K562 (cell line): Measurements from ENCODE around the gene NSUN3.

Source experiments
- ARID3A ChIP-seq: IDR thresholded peaks from 2 replicates; pipeline ENCODE4 v1.6.1; 2012; ENCODE audit warnings: low read depth, low read length, improper control_type of control experiment, borderline replicate concordance
- RBM22 ChIP-seq: fragments of 200-400 bp; formaldehyde crosslinking; IDR thresholded peaks from 2 replicates; pipeline ENCODE4 v1.6.1; 2018; ENCODE audit warnings: low read length, low read depth; ENCODE audit not compliant: poor library complexity, severe bottlenecking
- THAP7 ChIP-seq: fragments of 250-450 bp; sonication (Bioruptor Pico); IDR thresholded peaks from 2 replicates; pipeline ENCODE4 v1.5.0; 2021
- THRA ChIP-seq: fragments of 450-650 bp; IDR thresholded peaks from 2 replicates; pipeline ENCODE4 v1.6.1; 2017; ENCODE audit warnings: mild to moderate bottlenecking, moderate library complexity
- ZFX ChIP-seq: sonication (generic); formaldehyde crosslinking; IDR thresholded peaks from 2 replicates; pipeline ENCODE4 v1.8.0; 2022; ENCODE audit warnings: mild to moderate bottlenecking, missing genetic modification reagents, moderate library complexity
- ZNF699 ChIP-seq: fragments of 250-450 bp; sonication (Bioruptor Pico); IDR thresholded peaks from 2 replicates; pipeline ENCODE4 v1.8.0; 2021; ENCODE audit warnings: mild to moderate bottlenecking, moderate library complexity; ENCODE audit not compliant: insufficient replicate concordance
- TF ChIP-seq, protein P1 (sequence below), 3 experiments: IDR thresholded peaks in 2 of 3; conservative IDR thresholded peaks in 1 of 3; 2 replicates each; pipeline ENCODE4 v1.5.1; 2011 to 2012; ENCODE audit warnings: low read length in 3 of 3, mild to moderate bottlenecking in 3 of 3, control low read depth in 2 of 3, improper control_type of control experiment in 1 of 3, inconsistent platforms in 1 of 3, low read depth in 1 of 3, mixed read lengths in 1 of 3, moderate library complexity in 1 of 3; ENCODE audit not compliant: insufficient read depth in 2 of 3

GRCh38 chr3:94062513-94063404, at the start of gene NSUN3, which contains the start of gene DHFR2:
- TF ChIP-seq RBM22 (no peak), ZFX (peak; percentile 73), ZNF699 (CRISPR knock-in tag) (no peak), THRA (no peak), THAP7 (CRISPR knock-in tag) (no peak), ARID3A (0 out of 2 replicates have a peak, but pooled peaks have one; percentile 10)
- TF ChIP-seq, protein P1, sequence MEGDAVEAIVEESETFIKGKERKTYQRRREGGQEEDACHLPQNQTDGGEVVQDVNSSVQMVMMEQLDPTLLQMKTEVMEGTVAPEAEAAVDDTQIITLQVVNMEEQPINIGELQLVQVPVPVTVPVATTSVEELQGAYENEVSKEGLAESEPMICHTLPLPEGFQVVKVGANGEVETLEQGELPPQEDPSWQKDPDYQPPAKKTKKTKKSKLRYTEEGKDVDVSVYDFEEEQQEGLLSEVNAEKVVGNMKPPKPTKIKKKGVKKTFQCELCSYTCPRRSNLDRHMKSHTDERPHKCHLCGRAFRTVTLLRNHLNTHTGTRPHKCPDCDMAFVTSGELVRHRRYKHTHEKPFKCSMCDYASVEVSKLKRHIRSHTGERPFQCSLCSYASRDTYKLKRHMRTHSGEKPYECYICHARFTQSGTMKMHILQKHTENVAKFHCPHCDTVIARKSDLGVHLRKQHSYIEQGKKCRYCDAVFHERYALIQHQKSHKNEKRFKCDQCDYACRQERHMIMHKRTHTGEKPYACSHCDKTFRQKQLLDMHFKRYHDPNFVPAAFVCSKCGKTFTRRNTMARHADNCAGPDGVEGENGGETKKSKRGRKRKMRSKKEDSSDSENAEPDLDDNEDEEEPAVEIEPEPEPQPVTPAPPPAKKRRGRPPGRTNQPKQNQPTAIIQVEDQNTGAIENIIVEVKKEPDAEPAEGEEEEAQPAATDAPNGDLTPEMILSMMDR (IDR thresholded peaks at IDR 0.05 in 2 of 3, conservative IDR thresholded peaks at IDR 0.05 in 1 of 3; ENCODE audit: insufficient read depth in 2 of 3, low read depth in 1 of 3, low read length in 3 of 3): no peak
